Adrenal gland (tissue), 5 donors: ENCODE results near the gene TMEM266.

ENCODE experiments used
- CTCF ChIP-seq, 6 experiments: fragments of 450-650 bp in 4 of 6; fragments of 200-600 bp in 2 of 6; sonication (generic) in 1 of 6; IDR thresholded peaks; 1 replicate in 5 of 6; 2 replicates in 1 of 6; pipeline versions ENCODE4 v1.5.1 to v1.8.0; 2016 to 2021; ENCODE audit warnings: antibody characterized with exemption in 6 of 6, mild to moderate bottlenecking in 2 of 6, moderate library complexity in 1 of 6
- POLR2A ChIP-seq, 2 donors: fragments of 450-650 bp; IDR thresholded peaks; one replicate each; pipeline ENCODE4 v1.6.1; 2017; ENCODE audit warnings: antibody characterized with exemption in 2 of 2, mild to moderate bottlenecking in 2 of 2, moderate library complexity in 1 of 2
- donor health status: DM: no; HTN: no; CAD: no.

GRCh38 chr15:76065793-76066192, 6.0 kb downstream of the TMEM266 start:
- TF ChIP-seq CTCF (IDR thresholded peaks at IDR 0.05) (no peak), POLR2A (IDR thresholded peaks at IDR 0.05) (no peak)
